ENCODE data around the gene ERC1.

DNA sequence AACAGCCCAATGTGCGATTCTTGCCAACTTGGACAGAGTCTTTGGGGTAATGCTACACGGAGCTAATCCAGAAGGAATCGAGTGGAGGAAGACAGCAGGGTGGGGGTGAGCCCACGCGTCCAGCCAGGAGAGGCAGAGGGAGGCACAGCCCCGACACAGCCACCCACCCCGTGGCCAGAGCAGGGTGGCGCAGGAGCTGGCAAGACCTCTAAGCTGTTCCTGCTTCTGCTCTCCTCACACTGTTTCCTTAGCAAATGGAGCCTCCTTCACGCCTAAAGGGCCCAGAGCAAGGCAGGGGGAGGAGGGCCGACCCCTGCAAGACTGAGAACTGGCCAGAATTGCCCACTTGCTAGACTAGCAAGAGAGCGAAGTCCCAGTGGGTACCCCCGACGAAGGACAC is 511.8 kb downstream of the ERC1 start:
- no peak for TF ChIP-seq POLR2AphosphoS5 (IDR thresholded peaks at IDR 0.05)
- no peak for TF ChIP-seq POLR2A (IDR thresholded peaks at IDR 0.05)
- TF ChIP-seq, protein P1, sequence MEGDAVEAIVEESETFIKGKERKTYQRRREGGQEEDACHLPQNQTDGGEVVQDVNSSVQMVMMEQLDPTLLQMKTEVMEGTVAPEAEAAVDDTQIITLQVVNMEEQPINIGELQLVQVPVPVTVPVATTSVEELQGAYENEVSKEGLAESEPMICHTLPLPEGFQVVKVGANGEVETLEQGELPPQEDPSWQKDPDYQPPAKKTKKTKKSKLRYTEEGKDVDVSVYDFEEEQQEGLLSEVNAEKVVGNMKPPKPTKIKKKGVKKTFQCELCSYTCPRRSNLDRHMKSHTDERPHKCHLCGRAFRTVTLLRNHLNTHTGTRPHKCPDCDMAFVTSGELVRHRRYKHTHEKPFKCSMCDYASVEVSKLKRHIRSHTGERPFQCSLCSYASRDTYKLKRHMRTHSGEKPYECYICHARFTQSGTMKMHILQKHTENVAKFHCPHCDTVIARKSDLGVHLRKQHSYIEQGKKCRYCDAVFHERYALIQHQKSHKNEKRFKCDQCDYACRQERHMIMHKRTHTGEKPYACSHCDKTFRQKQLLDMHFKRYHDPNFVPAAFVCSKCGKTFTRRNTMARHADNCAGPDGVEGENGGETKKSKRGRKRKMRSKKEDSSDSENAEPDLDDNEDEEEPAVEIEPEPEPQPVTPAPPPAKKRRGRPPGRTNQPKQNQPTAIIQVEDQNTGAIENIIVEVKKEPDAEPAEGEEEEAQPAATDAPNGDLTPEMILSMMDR (IDR thresholded peaks at IDR 0.05) = peak in 1 of 4 experiments; percentile 19
- TF ChIP-seq EP300 (IDR thresholded peaks at IDR 0.05) = no peak
